Measurements from ENCODE around the gene ZNF716.
"Not testable (repeated sequence)": the region's sequence is repeated elsewhere in the genome, so short reads cannot be mapped to it uniquely, and the experiment has no call there.

Gene ZNF716

GRCh38 chr7:57427146-57427545, 22.8 kb upstream of the ZNF716 start:
- DNase-seq, result no peak

- DNase-seq, result no peak
These were observed 22.4 kb upstream of the ZNF716 start for GRCh38 chr7:57427594-57427993.

- no peak for DNase-seq
These were observed 17.4 kb upstream of the ZNF716 start for GRCh38 chr7:57432583-57432982.

DNA sequence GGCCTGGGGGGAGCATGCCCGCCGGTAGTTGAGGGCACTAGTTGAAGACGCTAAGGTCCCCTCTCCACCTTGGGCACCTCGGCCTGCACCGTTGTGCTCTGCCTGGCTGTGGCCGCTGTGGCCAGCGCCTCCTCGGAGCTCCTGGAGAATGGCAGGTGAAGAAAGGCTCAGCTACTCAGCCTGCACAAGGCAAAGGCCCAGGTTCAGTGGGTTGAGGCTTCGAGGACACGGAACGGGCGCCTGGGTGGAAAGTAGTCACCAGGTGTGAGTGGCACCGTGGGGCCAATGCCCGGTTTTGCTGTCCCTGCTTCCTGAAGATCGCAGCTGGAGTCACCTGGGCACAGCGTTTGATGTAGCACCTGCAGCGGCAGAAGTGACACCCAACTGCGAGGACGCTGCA, 12.4 kb upstream of the ZNF716 start:
- DNase-seq, result no peak

DNA sequence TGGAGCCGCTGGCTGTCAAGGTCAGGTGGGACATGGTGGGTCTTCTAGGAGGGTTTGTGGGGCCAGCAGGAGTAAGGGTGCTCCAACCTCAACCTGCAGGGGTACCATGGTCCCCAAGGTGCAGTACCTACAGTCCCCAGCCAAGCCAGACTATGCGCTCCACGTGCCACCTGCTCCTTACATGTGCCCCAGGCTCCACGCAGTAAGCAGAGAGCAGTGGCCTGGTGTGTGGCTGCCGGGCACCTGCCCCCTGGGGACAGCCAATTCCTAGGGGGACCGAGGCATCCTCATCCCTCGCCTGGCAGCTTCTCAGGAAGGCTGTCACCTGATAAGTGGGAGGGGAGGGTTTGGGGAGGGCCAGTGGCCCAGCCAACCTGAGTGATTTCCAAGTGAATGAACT, 11.7 kb upstream of the ZNF716 start:
- DNase-seq, result no peak

DNA sequence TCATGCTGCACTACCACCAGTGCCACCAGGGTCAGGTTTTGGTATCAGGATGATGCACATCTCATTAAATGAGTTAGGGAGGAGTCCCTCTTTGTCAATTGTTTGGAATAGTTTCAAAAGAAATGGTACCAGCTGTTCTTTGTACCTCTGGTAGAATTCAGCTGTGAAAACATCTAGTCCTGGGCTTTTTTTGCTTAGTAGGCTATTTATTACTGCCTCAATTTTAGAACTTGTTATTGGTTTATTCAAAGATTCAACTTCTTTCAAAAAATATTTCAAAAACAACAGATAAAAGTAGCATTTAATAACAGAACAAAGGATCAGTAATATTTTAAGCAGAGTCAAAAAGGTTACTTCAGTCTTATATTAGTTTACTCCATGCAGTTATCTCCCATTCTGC, 6.4 kb upstream of the ZNF716 start:
- DNase-seq, result no peak

DNA sequence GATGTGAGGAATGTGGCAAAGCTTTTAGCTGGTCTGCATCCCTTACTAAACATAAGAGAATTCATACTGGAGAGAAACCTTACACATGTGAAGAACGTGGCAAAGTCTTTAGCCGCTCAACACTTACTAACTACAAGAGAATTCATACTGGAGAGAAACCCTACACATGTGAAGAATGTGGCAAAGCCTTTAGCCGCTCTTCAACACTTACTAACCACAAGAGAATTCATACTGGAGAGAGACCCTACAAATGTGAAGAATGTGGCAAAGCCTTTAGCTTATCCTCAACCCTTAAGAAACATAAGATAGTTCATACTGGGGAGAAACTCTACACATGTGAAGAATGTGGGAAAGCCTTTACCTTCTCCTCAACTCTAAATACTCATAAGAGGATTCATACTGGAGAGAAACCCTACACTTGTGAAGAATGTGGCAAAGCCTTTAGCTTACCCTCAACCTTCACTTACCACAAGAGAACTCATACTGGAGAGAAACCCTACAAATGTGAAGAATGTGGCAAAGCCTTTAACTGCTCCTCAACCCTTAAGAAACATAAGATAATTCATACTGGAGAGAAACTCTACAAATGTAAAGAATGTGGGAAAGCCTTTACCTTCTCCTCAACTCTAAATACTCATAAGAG, 19.3 kb downstream of the ZNF716 start:
- not testable (repeated sequence) for DNase-seq

DNA sequence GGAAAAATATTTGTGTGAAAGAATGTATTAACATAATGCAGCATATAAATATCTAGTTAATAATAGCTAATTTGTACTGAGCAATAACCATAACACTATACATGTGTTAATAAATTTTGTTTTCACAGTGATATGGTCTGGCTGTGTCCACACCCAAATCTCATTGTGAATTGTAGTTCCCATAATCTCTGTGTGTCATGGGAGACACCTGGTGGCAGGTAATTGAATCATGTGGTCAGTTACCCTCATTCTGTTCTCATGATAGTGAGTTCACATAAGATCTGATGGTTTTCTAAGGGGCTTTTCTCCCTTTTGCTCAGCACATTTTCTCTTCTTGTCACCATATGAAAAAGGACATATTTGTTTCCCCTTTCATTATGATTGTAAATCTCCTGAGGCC, 30.3 kb downstream of the ZNF716 start:
- not testable (repeated sequence) for DNase-seq

DNA sequence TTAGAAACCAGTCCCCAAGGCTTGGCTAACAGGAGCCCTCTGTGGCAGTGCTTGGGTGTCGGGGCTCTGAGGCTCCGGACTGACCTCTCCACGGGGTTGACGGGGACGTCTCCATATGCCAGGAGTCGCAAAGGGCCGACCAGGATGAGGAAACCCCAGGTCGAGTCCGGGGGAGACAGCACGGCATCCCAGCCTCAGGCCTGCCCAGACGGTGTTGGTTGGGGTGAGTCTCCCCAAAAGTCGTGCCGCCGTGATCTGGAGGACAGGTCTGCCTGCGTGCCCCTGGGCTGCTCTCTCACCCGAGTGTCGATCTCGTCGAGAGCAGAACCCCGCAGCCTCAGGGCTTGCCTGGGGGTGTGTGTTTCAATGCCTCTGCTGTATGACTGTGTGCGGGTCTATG, 35.0 kb downstream of the ZNF716 start:
- not testable (repeated sequence) for DNase-seq

GRCh38 chr7:57487957-57488356, 38.0 kb downstream of the ZNF716 start:
- no peak for DNase-seq

DNA sequence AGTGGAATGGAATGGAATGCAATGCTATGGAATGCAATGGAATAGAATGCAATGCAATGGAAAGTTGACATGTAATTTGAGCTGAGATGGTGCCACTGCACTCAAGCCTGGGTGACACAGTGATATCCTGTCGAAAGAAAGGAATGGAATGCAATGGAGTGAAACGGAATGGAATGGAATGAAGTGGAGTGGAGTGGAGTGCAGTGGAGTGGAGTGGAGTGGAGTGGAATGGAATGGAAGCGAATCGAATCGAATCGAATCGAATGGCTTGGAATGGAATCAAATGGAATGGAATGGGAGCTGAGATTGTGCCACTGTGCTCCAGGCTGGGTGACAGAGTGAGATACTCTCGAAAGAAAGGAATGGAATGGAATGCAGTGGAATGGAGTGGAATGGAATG, 45.1 kb downstream of the ZNF716 start:
- not testable (repeated sequence) for DNase-seq

- DNase-seq, result no peak
These were observed 46.4 kb downstream of the ZNF716 start for GRCh38 chr7:57496395-57496794.

GRCh38 chr7:57505176-57505575, 55.2 kb downstream of the ZNF716 start:
- no peak for DNase-seq

Data from NCI-H510A (cell line).